Kidney (tissue), 14 donors: ENCODE measurements around the gene TNRC6C. TPM values are rescaled to one million over a fixed set of nuclear protein-coding genes. Genes with fewer than 3 reads are reported as not detected.
A peak's percentile ranks its signal among the peaks of the same experiment; 100 is the strongest.

Experiments
- DNase-seq, 5 donors: peaks; one replicate each; pipeline ENCODE4 v3.0.0-alpha.2; 2013 to 2020
- FAIRE-seq: peaks from 2 replicates; lab custom pipeline; 2012; peaks lifted over from hg19 to GRCh38; lab: Jason Lieb, UNC
- H3K27ac ChIP-seq, 2 donors: one replicate each; pipeline ENCODE4 v1.7.0; 2013; ENCODE audit warnings: low read depth in 2 of 2, low read length in 2 of 2, inconsistent platforms in 1 of 2
- H3K27me3 ChIP-seq: one replicate; pipeline ENCODE4 v1.7.1; 2013; ENCODE audit warnings: low read length, inconsistent platforms; ENCODE audit not compliant: control insufficient read depth, insufficient read depth
- H3K36me3 ChIP-seq, 3 donors: one replicate each; pipeline versions ENCODE4 v1.7.0 to v1.7.1; 2013; ENCODE audit warnings: low read length in 3 of 3, control low read depth in 1 of 3, inconsistent platforms in 1 of 3; ENCODE audit not compliant: insufficient read depth in 3 of 3, control insufficient read depth in 2 of 3
- H3K4me1 ChIP-seq, 3 donors: one replicate each; pipeline versions ENCODE4 v1.7.0 to v1.7.1; 2013; ENCODE audit warnings: low read length in 3 of 3, inconsistent platforms in 1 of 3, low read depth in 1 of 3; ENCODE audit not compliant: control insufficient read depth in 2 of 3, insufficient read depth in 2 of 3
- H3K4me3 ChIP-seq, 3 donors: one replicate each; pipeline versions ENCODE4 v1.7.0 to v1.8.1; 2013; ENCODE audit warnings: low read length in 3 of 3, control low read depth in 1 of 3, inconsistent platforms in 1 of 3
- H3K9ac ChIP-seq, 3 donors: one replicate each; pipeline versions ENCODE4 v1.7.0 to v1.7.1; 2013; ENCODE audit warnings: low read length in 3 of 3, control low read depth in 1 of 3, inconsistent platforms in 1 of 3
- H3K9me3 ChIP-seq, 3 donors: one replicate each; pipeline versions ENCODE4 v1.7.0 to v1.7.1; 2013; ENCODE audit warnings: low read length in 3 of 3, control low read depth in 1 of 3, inconsistent platforms in 1 of 3; ENCODE audit not compliant: control insufficient read depth in 2 of 3, insufficient read depth in 1 of 3
- intact Hi-C: fragments of 100-400 bp; cut with DNase I; formaldehyde crosslinking; loops from one replicate; pipeline ENCODE4 v1.11.1; 2022
- polyA plus RNA-seq: library from polyadenylated mRNA; stranded (reverse); fragments of 350-450 nt; fragmentation: Illumina TruSeq; extraction: RNeasy Lipid Tissue Mini Kit (QIAGEN cat#74804); gene quantifications from one replicate; pipeline ENCODE4 v1.2.3, GENCODE V29; 2014; ENCODE audit warnings: low read depth, low replicate concordance; ENCODE audit not compliant: insufficient read depth
- total RNA-seq: library from RNA; stranded (reverse); fragmentation: NEBNext Ultra II Directional; extraction: Animal tissue kit (Norgen Biotek cat#: 25700); gene quantifications from one replicate; pipeline ENCODE4 v1.2.1, GENCODE V29; 2021
- TF ChIP-seq, protein P1 (sequence below): IDR thresholded peaks from 3 replicates; pipeline ENCODE4 v1.5.1; 2012; ENCODE audit warnings: mild to moderate bottlenecking, moderate library complexity, borderline replicate concordance; ENCODE audit not compliant: insufficient read depth; ENCODE audit errors: extremely low read depth
- donor health status: control.
- donor health status: control.
- donor health status: control.
- donor health status: control.
- donor health status: control.
- donor health status: DM: yes; HTN: yes; CAD: no.
- donor health status: Normal renal cell carcinoma (clear cell type).

TNRC6C gene
- total and polyA plus RNA-seq, 2 donors from 2014 or later = 1.9 to 29.4 TPM

DNA sequence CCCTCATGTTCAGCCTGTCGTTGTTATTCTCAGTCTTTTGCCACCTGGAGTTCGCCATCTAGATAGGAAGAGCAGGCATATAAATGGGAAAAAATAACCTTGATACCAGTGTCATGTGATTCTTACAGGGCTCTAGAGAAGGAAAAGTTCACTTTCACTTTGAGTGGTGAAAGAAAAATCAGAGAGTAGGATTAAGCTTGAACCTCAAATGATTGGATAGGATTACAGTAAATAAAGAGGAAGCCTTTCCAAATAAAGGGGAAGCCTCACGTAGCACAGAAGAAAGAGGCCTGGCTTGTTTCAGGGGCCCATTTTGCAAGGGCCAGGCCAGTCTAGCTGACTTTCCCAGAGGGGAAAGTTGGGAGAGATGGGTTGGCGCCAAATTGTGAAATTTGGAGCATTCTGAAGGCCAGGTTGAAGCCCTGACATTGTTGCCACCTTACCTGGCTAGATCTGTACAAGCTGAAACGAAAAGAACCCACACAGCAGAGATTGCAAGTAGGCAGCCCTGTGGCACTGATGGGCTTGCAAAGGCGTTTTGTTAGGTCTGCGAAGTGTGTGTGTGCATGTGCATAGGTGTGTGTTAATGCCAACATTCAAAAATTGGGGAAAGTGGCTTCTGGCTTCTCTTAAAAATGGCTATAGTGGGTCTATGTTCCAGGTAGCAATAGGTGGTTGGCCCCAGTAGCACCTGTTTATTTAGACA is 131.2 kb downstream of the TNRC6C start:
- Histone ChIP-seq H3K27ac (no peak overlapping the region), H3K4me1 (no peaks in the 10 kb centered on the region), H3K27me3 (no peaks in the 10 kb centered on the region), H3K36me3 (peaks cover 2 to 46% (median 25%) of the 10 kb centered on the region in 3 donors), H3K9ac (no peak overlapping the region), H3K4me3 (no peak overlapping the region), H3K9me3 (no peaks in the 10 kb centered on the region)
- FAIRE-seq (no peak), DNase-seq (no peak)
- intact Hi-C loops = no loop called here
- TF ChIP-seq, protein P1, sequence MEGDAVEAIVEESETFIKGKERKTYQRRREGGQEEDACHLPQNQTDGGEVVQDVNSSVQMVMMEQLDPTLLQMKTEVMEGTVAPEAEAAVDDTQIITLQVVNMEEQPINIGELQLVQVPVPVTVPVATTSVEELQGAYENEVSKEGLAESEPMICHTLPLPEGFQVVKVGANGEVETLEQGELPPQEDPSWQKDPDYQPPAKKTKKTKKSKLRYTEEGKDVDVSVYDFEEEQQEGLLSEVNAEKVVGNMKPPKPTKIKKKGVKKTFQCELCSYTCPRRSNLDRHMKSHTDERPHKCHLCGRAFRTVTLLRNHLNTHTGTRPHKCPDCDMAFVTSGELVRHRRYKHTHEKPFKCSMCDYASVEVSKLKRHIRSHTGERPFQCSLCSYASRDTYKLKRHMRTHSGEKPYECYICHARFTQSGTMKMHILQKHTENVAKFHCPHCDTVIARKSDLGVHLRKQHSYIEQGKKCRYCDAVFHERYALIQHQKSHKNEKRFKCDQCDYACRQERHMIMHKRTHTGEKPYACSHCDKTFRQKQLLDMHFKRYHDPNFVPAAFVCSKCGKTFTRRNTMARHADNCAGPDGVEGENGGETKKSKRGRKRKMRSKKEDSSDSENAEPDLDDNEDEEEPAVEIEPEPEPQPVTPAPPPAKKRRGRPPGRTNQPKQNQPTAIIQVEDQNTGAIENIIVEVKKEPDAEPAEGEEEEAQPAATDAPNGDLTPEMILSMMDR = no peak

DNA sequence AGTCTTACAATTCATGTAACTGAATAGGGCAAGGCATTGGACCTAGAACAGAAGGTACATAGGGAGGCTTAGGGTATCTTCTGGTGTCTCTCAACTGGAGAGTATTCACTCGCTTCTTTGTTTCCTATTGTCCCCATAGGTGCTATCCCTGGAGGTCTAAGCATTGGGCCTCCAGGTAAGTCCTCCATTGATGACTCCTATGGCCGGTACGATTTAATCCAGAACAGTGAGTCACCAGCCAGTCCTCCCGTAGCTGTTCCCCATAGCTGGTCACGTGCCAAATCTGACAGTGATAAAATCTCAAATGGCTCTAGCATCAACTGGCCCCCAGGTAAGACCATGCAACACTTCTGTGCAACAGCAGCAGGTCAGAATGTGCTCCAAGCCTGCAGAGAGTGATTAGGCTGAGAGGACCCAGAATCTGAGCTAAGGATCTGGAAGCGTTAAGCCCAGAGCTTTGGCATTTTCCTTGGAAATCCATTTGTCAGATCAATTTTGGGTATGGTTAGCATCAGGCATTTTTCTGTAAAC is 134.4 kb downstream of the TNRC6C start:
- no peak overlapping the region for H3K9ac ChIP-seq
- H3K27ac ChIP-seq = no peak overlapping the region
- no peaks in the 10 kb centered on the region for H3K9me3 ChIP-seq
- intact Hi-C loops = no loop called here
- FAIRE-seq (no peak), DNase-seq (peak in 1 of 5 donors; percentile 10)
- no peaks in the 10 kb centered on the region for H3K4me1 ChIP-seq
- peaks cover 3 to 62% (median 27%) of the 10 kb centered on the region in 3 donors for H3K36me3 ChIP-seq
- no peak overlapping the region for H3K4me3 ChIP-seq
- H3K27me3 ChIP-seq = no peaks in the 10 kb centered on the region
- TF ChIP-seq, protein P1 = no peak

DNA sequence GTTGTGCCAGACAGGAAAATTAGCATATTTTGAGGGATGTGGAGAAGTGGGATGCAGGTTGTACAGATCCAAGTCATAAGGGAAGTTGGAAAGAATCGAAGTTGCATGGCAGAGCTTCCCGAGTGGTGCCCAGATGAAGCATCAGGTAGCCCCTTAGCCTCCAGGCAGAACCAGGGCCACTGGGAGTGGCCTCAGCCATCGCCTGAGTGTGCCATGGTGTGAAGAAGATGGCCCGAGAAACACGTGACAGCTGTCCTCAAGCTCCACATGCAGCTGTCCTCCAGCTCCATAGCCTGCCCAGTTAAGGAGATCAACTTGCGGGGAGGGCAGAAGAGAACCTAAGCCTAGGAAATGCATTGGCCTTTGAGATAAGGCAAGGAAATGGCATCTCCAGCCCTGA is 136.5 kb downstream of the TNRC6C start:
- H3K27me3 ChIP-seq = no peaks in the 10 kb centered on the region
- H3K27ac ChIP-seq = no peak overlapping the region
- no peak overlapping the region for H3K9ac ChIP-seq
- no peak for FAIRE-seq
- H3K36me3 ChIP-seq = peaks cover 5 to 67% (median 30%) of the 10 kb centered on the region in 3 donors
- DNase-seq = peak in 1 of 5 donors; percentile 31
- intact Hi-C loops = no loop called here
- no peaks in the 10 kb centered on the region for H3K4me1 ChIP-seq
- H3K9me3 ChIP-seq = no peaks in the 10 kb centered on the region
- H3K4me3 ChIP-seq = no peak overlapping the region
- TF ChIP-seq, protein P1 = no peak
